Activated T-cell treated with anti-CD3 and anti-CD28 coated beads, Interleukin-2, amount 50 U/mL, for 24 hours (primary cell): Measurements from ENCODE around the gene C2orf49.

Experiments used
- DNase-seq: peaks from one replicate; pipeline ENCODE4 v3.0.0-alpha.2; 2020
- H3K27ac Mint-ChIP-seq: 2 replicates; pipeline ENCODE4 v1.8.0; 2020; ENCODE audit warnings: mild to moderate bottlenecking, mixed read lengths
- H3K27me3 Mint-ChIP-seq: 2 replicates; pipeline ENCODE4 v1.8.0; 2020; ENCODE audit warnings: mixed read lengths
- H3K36me3 Mint-ChIP-seq: 2 replicates; pipeline ENCODE4 v1.8.0; 2020; ENCODE audit warnings: low read depth, mixed read lengths
- H3K4me1 Mint-ChIP-seq: 2 replicates; pipeline ENCODE4 v1.8.0; 2020; ENCODE audit warnings: low read depth, mixed read lengths
- H3K4me3 Mint-ChIP-seq: 2 replicates; pipeline ENCODE4 v1.8.0; 2020; ENCODE audit warnings: mild to moderate bottlenecking, moderate library complexity, mixed read lengths
- H3K9me3 Mint-ChIP-seq: 2 replicates; pipeline ENCODE4 v1.8.0; 2020; ENCODE audit warnings: mixed read lengths

C2orf49 gene

GRCh38 chr2:105337122-105338019 is at the start of gene C2orf49:
Gene C2orf49 (plus strand): TSS chr2:105337540. CDS start chr2:105337588, 48 bp downstream.
- Mint-ChIP-seq H3K27me3 (no peaks in the 10 kb centered on the region), H3K27ac (peak within 1 kb of the TSS; percentile 100), H3K4me3 (peak within 1 kb of the TSS; percentile 100), H3K9me3 (no peaks in the 10 kb centered on the region), H3K36me3 (peaks cover 66% of the 10 kb centered on the region), H3K4me1 (peaks cover 40% of the 10 kb centered on the region)
- peak; percentile 94 for DNase-seq

DNA sequence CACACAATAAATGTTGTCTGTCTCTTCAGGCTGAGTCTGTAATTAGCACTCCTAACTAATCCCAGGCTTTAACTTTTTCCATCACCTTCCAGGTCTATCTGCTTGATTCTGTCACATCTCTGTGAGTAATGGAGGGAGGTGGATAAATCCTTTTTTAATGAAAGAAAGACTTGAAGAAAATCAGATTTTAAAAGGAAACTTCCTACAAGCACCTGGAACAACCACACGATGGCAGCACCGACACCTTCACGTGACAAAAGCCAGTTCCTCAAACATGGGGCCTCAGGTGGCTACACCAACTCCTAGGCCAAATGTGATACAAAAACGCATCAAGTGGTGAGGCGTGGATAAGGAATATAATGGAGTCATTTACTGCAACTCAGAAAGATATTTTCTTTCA is 49.6 kb upstream of the C2orf49 start:
- Mint-ChIP-seq H3K27me3 (no peaks in the 10 kb centered on the region), H3K9me3 (no peaks in the 10 kb centered on the region), H3K27ac (no peak overlapping the region), H3K4me1 (no peaks in the 10 kb centered on the region), H3K4me3 (no peak overlapping the region), H3K36me3 (peaks cover 96% of the 10 kb centered on the region)
- DNase-seq: no peak

- peaks cover 96% of the 10 kb centered on the region for H3K36me3 Mint-ChIP-seq
- no peak for DNase-seq
- no peaks in the 10 kb centered on the region for H3K27me3 Mint-ChIP-seq
- H3K27ac Mint-ChIP-seq: no peak overlapping the region
- H3K4me1 Mint-ChIP-seq: no peaks in the 10 kb centered on the region
- H3K4me3 Mint-ChIP-seq: no peak overlapping the region
- H3K9me3 Mint-ChIP-seq: no peaks in the 10 kb centered on the region
Observed at GRCh38 chr2:105288133-105288532, 49.2 kb upstream of the C2orf49 start.

GRCh38 chr2:105290981-105291660 is 46.2 kb upstream of the C2orf49 start:
- Mint-ChIP-seq H3K9me3 (no peaks in the 10 kb centered on the region), H3K4me3 (no peak overlapping the region), H3K36me3 (peaks cover 94% of the 10 kb centered on the region), H3K27me3 (no peaks in the 10 kb centered on the region), H3K27ac (no peak overlapping the region), H3K4me1 (no peaks in the 10 kb centered on the region)
- DNase-seq: no peak

DNA sequence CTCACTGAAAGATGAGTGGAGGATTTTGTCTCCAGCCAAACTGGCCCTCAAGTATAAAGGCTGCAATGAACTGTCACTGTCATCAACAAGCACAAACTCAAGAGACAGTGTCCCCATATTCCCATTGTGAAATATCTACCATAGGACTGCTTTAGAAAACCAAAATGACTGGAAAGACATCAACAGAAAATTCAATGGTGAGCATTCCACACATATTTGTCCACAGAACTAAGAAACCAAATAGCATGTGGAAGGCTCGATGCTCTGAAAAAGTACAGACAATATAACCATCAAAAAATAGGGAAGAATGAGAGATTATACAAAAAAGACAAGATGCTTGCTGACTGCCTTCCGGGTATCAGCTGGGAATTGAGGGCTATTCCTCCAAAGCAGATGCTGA is 45.4 kb upstream of the C2orf49 start:
- H3K4me3 Mint-ChIP-seq: no peak overlapping the region
- H3K36me3 Mint-ChIP-seq: peaks cover 93% of the 10 kb centered on the region
- H3K4me1 Mint-ChIP-seq: no peaks in the 10 kb centered on the region
- H3K27ac Mint-ChIP-seq: no peak overlapping the region
- no peaks in the 10 kb centered on the region for H3K27me3 Mint-ChIP-seq
- no peak for DNase-seq
- no peaks in the 10 kb centered on the region for H3K9me3 Mint-ChIP-seq

- Mint-ChIP-seq H3K27ac (no peak overlapping the region), H3K36me3 (peaks cover 94% of the 10 kb centered on the region), H3K27me3 (no peaks in the 10 kb centered on the region), H3K4me3 (no peak overlapping the region), H3K4me1 (no peaks in the 10 kb centered on the region), H3K9me3 (no peaks in the 10 kb centered on the region)
- no peak for DNase-seq
Observed at GRCh38 chr2:105294046-105294445, 43.3 kb upstream of the C2orf49 start.

GRCh38 chr2:105294844-105295481 is 42.4 kb upstream of the C2orf49 start:
- no peak overlapping the region for H3K27ac Mint-ChIP-seq
- no peak for DNase-seq
- no peaks in the 10 kb centered on the region for H3K4me1 Mint-ChIP-seq
- no peaks in the 10 kb centered on the region for H3K9me3 Mint-ChIP-seq
- H3K27me3 Mint-ChIP-seq: no peaks in the 10 kb centered on the region
- peaks cover 93% of the 10 kb centered on the region for H3K36me3 Mint-ChIP-seq
- H3K4me3 Mint-ChIP-seq: no peak overlapping the region

GRCh38 chr2:105296017-105296611 is 41.2 kb upstream of the C2orf49 start:
- Mint-ChIP-seq H3K9me3 (no peaks in the 10 kb centered on the region), H3K27me3 (no peaks in the 10 kb centered on the region), H3K36me3 (peaks cover 87% of the 10 kb centered on the region), H3K4me1 (no peaks in the 10 kb centered on the region), H3K4me3 (no peak overlapping the region), H3K27ac (no peak overlapping the region)
- no peak for DNase-seq

DNA sequence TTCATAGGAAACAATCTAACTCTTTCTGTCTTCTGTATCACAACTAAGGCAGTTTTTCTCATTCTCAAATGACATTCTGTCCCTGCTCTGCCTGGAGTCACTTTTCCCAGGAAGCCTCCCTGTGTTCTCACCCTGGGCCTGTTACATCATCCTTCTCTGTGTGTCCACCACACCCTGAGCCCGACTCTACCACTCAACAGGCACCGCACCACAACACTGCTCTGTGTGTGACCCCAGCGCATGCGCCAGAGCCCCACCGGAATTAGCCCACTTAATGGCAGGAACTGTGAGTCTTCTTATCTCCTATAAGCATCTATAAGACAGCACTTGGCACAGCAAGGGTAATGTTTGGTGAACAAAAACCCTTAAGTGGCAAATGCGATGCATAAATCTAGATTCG is 40.1 kb upstream of the C2orf49 start:
- Mint-ChIP-seq H3K36me3 (peaks cover 82% of the 10 kb centered on the region), H3K27me3 (no peaks in the 10 kb centered on the region), H3K4me3 (no peak overlapping the region), H3K9me3 (no peaks in the 10 kb centered on the region), H3K27ac (peak overlapping the region; percentile 47), H3K4me1 (peaks cover 8% of the 10 kb centered on the region)
- DNase-seq: no peak

- H3K4me3 Mint-ChIP-seq: no peak overlapping the region
- DNase-seq: no peak
- H3K9me3 Mint-ChIP-seq: no peaks in the 10 kb centered on the region
- no peaks in the 10 kb centered on the region for H3K27me3 Mint-ChIP-seq
- H3K36me3 Mint-ChIP-seq: peaks cover 84% of the 10 kb centered on the region
- no peak overlapping the region for H3K27ac Mint-ChIP-seq
- H3K4me1 Mint-ChIP-seq: peaks cover 15% of the 10 kb centered on the region
Observed at GRCh38 chr2:105298017-105298416, 39.3 kb upstream of the C2orf49 start.

DNA sequence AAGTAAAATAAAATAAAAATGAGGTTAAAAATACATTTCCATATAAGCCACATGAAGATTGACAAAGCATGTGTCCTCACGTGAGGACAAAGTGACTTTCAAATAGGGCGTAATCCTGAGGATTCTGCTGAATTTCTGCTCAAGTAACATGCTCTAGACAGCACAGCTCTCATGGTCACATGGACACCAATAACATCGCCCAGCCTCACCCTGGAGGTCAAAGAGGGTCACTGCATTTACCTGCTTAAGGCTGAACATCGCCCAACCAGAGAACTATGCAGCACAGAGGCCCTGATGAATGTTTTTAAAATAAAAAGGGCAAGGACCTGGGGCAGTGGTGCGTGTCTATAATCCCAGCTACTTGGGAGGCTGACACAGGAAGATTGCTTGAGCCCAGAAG is 38.0 kb upstream of the C2orf49 start:
- Mint-ChIP-seq H3K9me3 (no peaks in the 10 kb centered on the region), H3K27ac (no peak overlapping the region), H3K4me3 (no peak overlapping the region), H3K4me1 (peaks cover 23% of the 10 kb centered on the region), H3K27me3 (no peaks in the 10 kb centered on the region), H3K36me3 (peaks cover 80% of the 10 kb centered on the region)
- DNase-seq: no peak

GRCh38 chr2:105301646-105302045 is 35.7 kb upstream of the C2orf49 start:
- Mint-ChIP-seq H3K4me1 (peaks cover 32% of the 10 kb centered on the region), H3K27me3 (no peaks in the 10 kb centered on the region), H3K27ac (no peak overlapping the region), H3K36me3 (peaks cover 77% of the 10 kb centered on the region), H3K4me3 (no peak overlapping the region), H3K9me3 (no peaks in the 10 kb centered on the region)
- DNase-seq: no peak

- no peak for DNase-seq
- Mint-ChIP-seq H3K9me3 (no peaks in the 10 kb centered on the region), H3K27ac (no peak overlapping the region), H3K36me3 (peaks cover 70% of the 10 kb centered on the region), H3K27me3 (no peaks in the 10 kb centered on the region), H3K4me3 (no peak overlapping the region), H3K4me1 (peaks cover 38% of the 10 kb centered on the region)
Observed at GRCh38 chr2:105307146-105307545, 30.2 kb upstream of the C2orf49 start.

DNA sequence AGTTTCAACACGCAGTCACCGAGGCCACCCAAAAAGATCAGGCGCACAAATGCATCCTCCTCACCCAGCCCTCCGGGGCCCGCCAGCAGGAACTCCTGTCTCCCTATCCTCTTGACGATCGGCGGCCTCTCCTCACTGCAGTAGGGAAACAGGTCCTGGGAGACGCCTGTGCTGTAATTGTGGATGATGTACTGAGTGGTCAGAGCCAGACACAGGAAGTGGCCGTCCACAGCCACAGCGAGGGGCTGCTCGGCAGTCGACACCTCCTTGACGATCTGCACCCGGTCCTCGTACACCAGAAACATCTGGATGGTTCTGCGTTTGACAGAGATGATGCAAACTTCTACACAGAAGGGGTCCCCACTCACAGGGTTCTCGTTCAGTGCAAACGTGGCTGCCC is 29.8 kb upstream of the C2orf49 start:
- H3K27me3 Mint-ChIP-seq: no peaks in the 10 kb centered on the region
- H3K4me1 Mint-ChIP-seq: peaks cover 38% of the 10 kb centered on the region
- no peak for DNase-seq
- peaks cover 67% of the 10 kb centered on the region for H3K36me3 Mint-ChIP-seq
- no peak overlapping the region for H3K27ac Mint-ChIP-seq
- H3K9me3 Mint-ChIP-seq: no peaks in the 10 kb centered on the region
- no peak overlapping the region for H3K4me3 Mint-ChIP-seq
